ENCODE results near the gene PRM3. TPM values are rescaled to one million over a fixed set of nuclear protein-coding genes. Genes with fewer than 3 reads are reported as not detected.

The PRM3 gene
- total and polyA plus RNA-seq, 2 donors (not counting 1 experiment from before 2014, with no cell fraction given), result not detected

GRCh38 chr16:11308493-11309283, 35.3 kb upstream of the PRM3 start:
- CTCF ChIA-PET, result interaction anchor here (0.7 to 6.9 kb wide), 10 partner anchors 10 to 355 kb away, joined by 3 to 136 read pairs (median 5); partner anchors contain the start of gene SOCS1
- H3K9ac ChIP-seq (ENCODE audit: low read length), result peak overlapping the region; percentile 25
- intact Hi-C loops (cut with micrococcal nuclease), result no loop called here
- DNase-seq (peak; percentile 79), ATAC-seq (ENCODE audit: low read depth) (peak; percentile 55)
- no peaks in the 10 kb centered on the region for H3K27me3 ChIP-seq (replicated peaks in 1 of 4; ENCODE audit: control extremely low read depth in 1 of 4, control insufficient read depth in 3 of 4, insufficient read depth in 4 of 4, low read length in 3 of 4)
- H3K4me3 ChIP-seq (ENCODE audit: control extremely low read depth in 1 of 5, extremely low read depth in 1 of 5, insufficient read depth in 1 of 5, low read depth in 2 of 5, low read length in 4 of 5), result peak overlapping the region in 1 of 5 experiments; percentile 15
- peak overlapping the region; percentile 90 for H3K27ac Mint-ChIP-seq
- no peak overlapping the region for H2AFZ ChIP-seq (ENCODE audit: insufficient read depth, low read depth, low read length, poor library complexity, severe bottlenecking)
- H3K27ac ChIP-seq (ENCODE audit: low read length in 2 of 2), result peak overlapping the region; percentile 91 to 96
- no peaks in the 10 kb centered on the region for H3K27me3 Mint-ChIP-seq
- H3K9me3 Mint-ChIP-seq (ENCODE audit: insufficient read depth), result no peaks in the 10 kb centered on the region
- peak overlapping the region; percentile 60 for H3K4me3 Mint-ChIP-seq
- WGBS (ENCODE audit: insufficient coverage), result 31% methylated on average over 15 of the region's 15 CpGs
- peaks cover 0 to 24% (median 7%) of the 10 kb centered on the region in 3 donors for H3K9me3 ChIP-seq (ENCODE audit: control extremely low read depth in 1 of 3, control insufficient read depth in 2 of 3, insufficient read depth in 1 of 3, low read length in 2 of 3)
- peaks cover 74% of the 10 kb centered on the region for H3K4me1 Mint-ChIP-seq
- POLR2A ChIA-PET, result interaction anchor here (0.9 to 6.8 kb wide), 6 partner anchors 10 to 52 kb away, joined by 3 to 118 read pairs (median 52); partner anchors contain the start of gene SOCS1
- peak overlapping the region; percentile 73 for H3K4me2 ChIP-seq (replicated peaks; ENCODE audit: low read depth, low read length, poor library complexity, severe bottlenecking)
- H3K4me1 ChIP-seq (ENCODE audit: control insufficient read depth in 2 of 2, insufficient read depth in 2 of 2, low read length in 2 of 2), result peaks cover 74 to 86% of the 10 kb centered on the region in 2 donors
- H3K79me2 ChIP-seq (ENCODE audit: control insufficient read depth, insufficient read depth, low read length), result no peaks in the 10 kb centered on the region
- no peak for TF ChIP-seq CTCF (IDR thresholded peaks at IDR 0.05)
- no peak for TF ChIP-seq EZH2 (IDR thresholded peaks at IDR 0.05; ENCODE audit: borderline replicate concordance, insufficient read depth, low read depth, low read length, poor library complexity, severe bottlenecking)
- H4K20me1 ChIP-seq (ENCODE audit: control insufficient read depth, insufficient read depth, low read length, poor library complexity, severe bottlenecking), result no peaks in the 10 kb centered on the region
- H3K36me3 ChIP-seq (replicated peaks in 1 of 2; ENCODE audit: control extremely low read depth in 1 of 2, control insufficient read depth in 1 of 2, extremely low read depth in 1 of 2, insufficient read depth in 2 of 2, low read length in 1 of 2), result no peaks in the 10 kb centered on the region

All from B cell (primary cell).